Measurements from ENCODE around the gene OSBPL10. TPM values are rescaled to one million over a fixed set of nuclear protein-coding genes. Genes with fewer than 3 reads are reported as not detected.

Gene OSBPL10
- total RNA-seq, 1 experiment from 2014 or later: 2.3 TPM

DNA sequence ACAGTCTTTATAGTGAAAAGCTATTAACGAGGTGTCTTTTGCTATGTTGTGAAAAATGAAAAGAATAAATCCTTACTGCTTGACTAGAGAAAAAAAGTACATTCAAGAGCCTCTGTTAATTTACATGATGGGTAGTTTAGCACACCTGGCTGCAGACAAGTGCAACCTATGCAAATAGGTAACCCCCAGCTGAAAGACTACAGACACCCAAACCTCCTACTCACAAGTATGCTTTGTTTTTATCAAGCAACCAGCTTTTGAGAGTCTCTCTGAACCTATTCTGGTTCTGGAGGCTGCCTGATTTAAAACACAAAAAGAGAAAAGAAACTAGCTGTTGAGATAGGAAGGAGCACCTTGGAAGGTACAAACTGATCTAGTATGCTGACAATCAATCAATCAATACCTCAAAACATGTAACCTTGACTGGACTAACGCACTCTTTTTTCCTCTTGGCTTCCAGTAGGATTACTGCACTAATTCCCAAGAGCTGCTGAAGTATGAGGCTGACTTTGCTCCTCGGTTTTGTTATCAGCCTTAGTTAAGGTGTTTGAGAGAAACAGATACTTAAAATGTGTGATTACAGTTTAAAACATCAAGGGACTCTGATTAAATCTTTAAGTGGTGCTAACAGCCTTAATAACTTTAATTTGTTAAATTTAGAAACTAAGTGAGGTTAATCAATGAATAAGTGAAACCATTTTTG lies 63.6 kb downstream of the OSBPL10 start:
- no peak for TF ChIP-seq EZH2 (IDR thresholded peaks at IDR 0.05; ENCODE audit: borderline replicate concordance, low read depth, low read length, poor library complexity, severe bottlenecking)
- TF ChIP-seq CTCF (conservative IDR thresholded peaks at IDR 0.05; ENCODE audit: low read depth, low read length): no peak
- no peaks in the 10 kb centered on the region for H3K4me1 ChIP-seq (ENCODE audit: insufficient read depth, low read length, poor library complexity, severe bottlenecking)
- POLR2A ChIA-PET (ENCODE audit: low non-redundant PET): no interaction called here
- intact Hi-C loops (cut with micrococcal nuclease; ENCODE audit: unreplicated experiment): no loop called here
- no peaks in the 10 kb centered on the region for H3K36me3 ChIP-seq (ENCODE audit: insufficient read depth, low read length, poor library complexity, severe bottlenecking)
- DNase-seq (ENCODE audit: low spot score): no peak
- CTCF ChIA-PET: no interaction called here
- no peaks in the 10 kb centered on the region for H3K27me3 ChIP-seq (replicated peaks; ENCODE audit: insufficient read depth, low read depth, low read length, poor library complexity)
- no peaks in the 10 kb centered on the region for H3K9me3 ChIP-seq (ENCODE audit: low read depth, low read length, poor library complexity, severe bottlenecking)
- H3K4me3 ChIP-seq (ENCODE audit: low read depth, low read length, poor library complexity, severe bottlenecking): no peak overlapping the region
- H3K27ac ChIP-seq (ENCODE audit: low read depth, low read length, poor library complexity, severe bottlenecking): no peak overlapping the region
- no TSS peak for BruUV-seq (replicated peaks)

- POLR2A ChIA-PET (ENCODE audit: low non-redundant PET): no interaction called here
- no peak overlapping the region for H3K27ac ChIP-seq (ENCODE audit: low read depth, low read length, poor library complexity, severe bottlenecking)
- no peaks in the 10 kb centered on the region for H3K27me3 ChIP-seq (replicated peaks; ENCODE audit: insufficient read depth, low read depth, low read length, poor library complexity)
- no peak overlapping the region for H3K4me3 ChIP-seq (ENCODE audit: low read depth, low read length, poor library complexity, severe bottlenecking)
- H3K4me1 ChIP-seq (ENCODE audit: insufficient read depth, low read length, poor library complexity, severe bottlenecking): no peaks in the 10 kb centered on the region
- H3K36me3 ChIP-seq (ENCODE audit: insufficient read depth, low read length, poor library complexity, severe bottlenecking): no peaks in the 10 kb centered on the region
- intact Hi-C loops (cut with micrococcal nuclease; ENCODE audit: unreplicated experiment): no loop called here
- H3K9me3 ChIP-seq (ENCODE audit: low read depth, low read length, poor library complexity, severe bottlenecking): no peaks in the 10 kb centered on the region
- BruUV-seq (replicated peaks): no TSS peak
- no peak for DNase-seq (ENCODE audit: low spot score)
- TF ChIP-seq CTCF (conservative IDR thresholded peaks at IDR 0.05; ENCODE audit: low read depth, low read length) (no peak), EZH2 (IDR thresholded peaks at IDR 0.05; ENCODE audit: borderline replicate concordance, low read depth, low read length, poor library complexity, severe bottlenecking) (no peak)
- CTCF ChIA-PET: interaction anchor here (0.6 kb wide), 1 partner anchor 402 kb away, joined by 4 read pairs; no protein-coding TSS in a partner anchor
Observed at GRCh38 chr3:31911643-31912042, 69.4 kb downstream of the OSBPL10 start.

- no peaks in the 10 kb centered on the region for H3K4me1 ChIP-seq (ENCODE audit: insufficient read depth, low read length, poor library complexity, severe bottlenecking)
- ChIA-PET POLR2A (ENCODE audit: low non-redundant PET) (no interaction called here), CTCF (no interaction called here)
- no TSS peak for BruUV-seq (replicated peaks)
- TF ChIP-seq EZH2 (IDR thresholded peaks at IDR 0.05; ENCODE audit: borderline replicate concordance, low read depth, low read length, poor library complexity, severe bottlenecking): no peak
- no peak for TF ChIP-seq CTCF (conservative IDR thresholded peaks at IDR 0.05; ENCODE audit: low read depth, low read length)
- H3K27ac ChIP-seq (ENCODE audit: low read depth, low read length, poor library complexity, severe bottlenecking): no peak overlapping the region
- H3K9me3 ChIP-seq (ENCODE audit: low read depth, low read length, poor library complexity, severe bottlenecking): no peaks in the 10 kb centered on the region
- no peak for DNase-seq (ENCODE audit: low spot score)
- H3K27me3 ChIP-seq (replicated peaks; ENCODE audit: insufficient read depth, low read depth, low read length, poor library complexity): no peaks in the 10 kb centered on the region
- H3K36me3 ChIP-seq (ENCODE audit: insufficient read depth, low read length, poor library complexity, severe bottlenecking): no peaks in the 10 kb centered on the region
- H3K4me3 ChIP-seq (ENCODE audit: low read depth, low read length, poor library complexity, severe bottlenecking): no peak overlapping the region
- intact Hi-C loops (cut with micrococcal nuclease; ENCODE audit: unreplicated experiment): no loop called here
Observed at GRCh38 chr3:31911124-31911523, 69.9 kb downstream of the OSBPL10 start.
